Ishikawa (cell line): ENCODE measurements around the gene TPSG1.

Source experiments
- NFIC ChIP-seq: IDR thresholded peaks from 2 replicates; pipeline ENCODE4 v1.6.1; 2012
- TCF12 ChIP-seq: IDR thresholded peaks from 2 replicates; pipeline ENCODE4 v1.6.1; 2012; ENCODE audit warnings: low read depth

- no peak for TF ChIP-seq NFIC
- no peak for TF ChIP-seq TCF12
These were observed 29.7 kb downstream of the TPSG1 start for GRCh38 chr16:1195393-1195666.
